ENCODE results near the gene ASB1.

The ASB1 gene

GRCh38 chr2:238461051-238461450 lies 34.3 kb downstream of the ASB1 start:
- Mint-ChIP-seq H3K4me3 (no peak overlapping the region), H3K4me1 (peaks cover 7% of the 10 kb centered on the region), H3K27me3 (no peaks in the 10 kb centered on the region), H3K36me3 (peaks cover 3% of the 10 kb centered on the region), H3K27ac (no peak overlapping the region), H3K9me3 (peaks cover 8% of the 10 kb centered on the region)
- ATAC-seq = no peak

GRCh38 chr2:238461491-238461890 lies 34.8 kb downstream of the ASB1 start:
- Mint-ChIP-seq H3K36me3 (peaks cover 8% of the 10 kb centered on the region), H3K4me3 (no peak overlapping the region), H3K27me3 (no peaks in the 10 kb centered on the region), H3K27ac (no peak overlapping the region), H3K4me1 (peaks cover 7% of the 10 kb centered on the region), H3K9me3 (peaks cover 4% of the 10 kb centered on the region)
- no peak for ATAC-seq

DNA sequence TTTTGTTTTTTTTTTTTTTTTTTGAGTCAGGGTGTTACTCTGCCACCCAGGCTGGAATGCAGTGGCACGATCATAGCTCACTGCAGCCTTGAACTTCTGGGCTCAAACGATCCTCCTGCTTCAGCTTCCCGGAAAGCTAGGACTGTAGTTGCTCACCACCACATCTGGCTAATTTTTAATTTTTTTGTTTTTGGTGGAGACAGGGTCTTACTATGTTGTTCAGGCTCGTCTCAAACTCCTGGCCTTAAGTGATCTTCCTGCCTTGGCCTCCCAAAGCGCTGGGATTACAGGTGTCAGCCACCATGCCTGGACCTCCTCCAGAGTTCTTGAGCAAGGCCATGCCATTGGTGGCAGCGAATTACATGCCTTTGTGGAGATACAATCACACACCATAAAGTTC lies 35.2 kb downstream of the ASB1 start:
- peaks cover 7% of the 10 kb centered on the region for H3K4me1 Mint-ChIP-seq
- H3K4me3 Mint-ChIP-seq = no peak overlapping the region
- no peak overlapping the region for H3K27ac Mint-ChIP-seq
- no peaks in the 10 kb centered on the region for H3K9me3 Mint-ChIP-seq
- peaks cover 9% of the 10 kb centered on the region for H3K36me3 Mint-ChIP-seq
- no peaks in the 10 kb centered on the region for H3K27me3 Mint-ChIP-seq
- ATAC-seq = no peak

DNA sequence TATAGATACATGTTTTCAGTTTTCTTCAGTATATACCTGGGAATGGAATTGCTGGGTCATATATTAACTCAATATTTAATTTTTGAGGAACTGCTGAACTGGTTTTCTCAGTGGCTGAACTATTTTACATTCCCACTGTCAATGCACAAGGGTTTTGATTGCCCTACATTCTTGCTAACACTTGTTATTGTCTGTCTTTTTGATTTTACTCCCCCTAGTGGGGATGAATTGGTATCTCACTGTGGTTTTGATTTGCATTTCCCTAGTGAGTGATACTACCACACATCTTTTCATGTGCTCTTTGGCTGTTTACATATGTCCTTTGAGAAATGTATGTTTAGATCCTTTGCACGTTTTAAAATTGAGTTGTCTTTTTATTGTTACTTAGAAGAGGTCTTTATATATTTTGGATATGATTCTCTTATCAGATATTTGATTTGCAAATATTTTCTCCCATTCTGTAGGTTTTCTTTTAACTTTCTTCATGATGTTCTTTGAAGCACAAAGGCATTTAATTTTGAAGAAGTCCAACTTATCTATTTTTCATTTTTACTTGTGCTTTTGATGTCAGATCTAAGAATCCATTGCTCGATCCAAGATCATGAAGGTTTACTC lies 36.2 kb downstream of the ASB1 start:
- ATAC-seq = no peak
- H3K36me3 Mint-ChIP-seq = peaks cover 9% of the 10 kb centered on the region
- peaks cover 7% of the 10 kb centered on the region for H3K4me1 Mint-ChIP-seq
- no peaks in the 10 kb centered on the region for H3K27me3 Mint-ChIP-seq
- no peaks in the 10 kb centered on the region for H3K9me3 Mint-ChIP-seq
- no peak overlapping the region for H3K27ac Mint-ChIP-seq
- H3K4me3 Mint-ChIP-seq = no peak overlapping the region

DNA sequence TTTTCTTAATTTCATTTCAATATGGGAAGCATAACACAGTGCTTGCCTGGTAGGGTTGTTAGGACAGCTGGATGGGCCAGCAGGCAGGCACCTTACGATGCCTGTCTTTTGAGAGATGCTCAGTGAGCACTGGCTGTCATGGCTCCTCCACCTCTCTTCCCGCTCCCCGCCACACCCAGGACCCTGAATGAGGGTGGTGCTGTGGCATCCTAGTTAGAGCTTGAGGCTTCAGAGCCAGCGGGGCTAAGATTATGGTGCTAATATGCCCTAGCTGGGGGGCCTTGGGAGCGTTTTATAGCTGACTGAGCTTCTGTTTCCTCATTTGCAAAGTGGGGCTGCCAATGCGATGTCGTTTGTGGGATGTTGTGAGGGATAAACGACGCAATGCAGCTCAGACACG lies 37.7 kb downstream of the ASB1 start:
- H3K4me3 Mint-ChIP-seq = no peak overlapping the region
- peaks cover 7% of the 10 kb centered on the region for H3K4me1 Mint-ChIP-seq
- H3K27me3 Mint-ChIP-seq = no peaks in the 10 kb centered on the region
- H3K36me3 Mint-ChIP-seq = peaks cover 20% of the 10 kb centered on the region
- no peak overlapping the region for H3K27ac Mint-ChIP-seq
- ATAC-seq = no peak
- H3K9me3 Mint-ChIP-seq = peaks cover 6% of the 10 kb centered on the region

- H3K36me3 Mint-ChIP-seq = peaks cover 29% of the 10 kb centered on the region
- peaks cover 7% of the 10 kb centered on the region for H3K4me1 Mint-ChIP-seq
- peaks cover 10% of the 10 kb centered on the region for H3K9me3 Mint-ChIP-seq
- no peak for ATAC-seq
- H3K4me3 Mint-ChIP-seq = no peak overlapping the region
- no peaks in the 10 kb centered on the region for H3K27me3 Mint-ChIP-seq
- H3K27ac Mint-ChIP-seq = no peak overlapping the region
Observed at GRCh38 chr2:238465487-238466242, 38.9 kb downstream of the ASB1 start.

GRCh38 chr2:238466243-238466756 lies 39.6 kb downstream of the ASB1 start:
- ATAC-seq = no peak
- Mint-ChIP-seq H3K27me3 (no peaks in the 10 kb centered on the region), H3K4me1 (peaks cover 7% of the 10 kb centered on the region), H3K27ac (no peak overlapping the region), H3K9me3 (peaks cover 11% of the 10 kb centered on the region), H3K36me3 (peaks cover 31% of the 10 kb centered on the region), H3K4me3 (no peak overlapping the region)

- peaks cover 7% of the 10 kb centered on the region for H3K4me1 Mint-ChIP-seq
- no peak for ATAC-seq
- no peak overlapping the region for H3K27ac Mint-ChIP-seq
- no peak overlapping the region for H3K4me3 Mint-ChIP-seq
- no peaks in the 10 kb centered on the region for H3K27me3 Mint-ChIP-seq
- peaks cover 36% of the 10 kb centered on the region for H3K36me3 Mint-ChIP-seq
- peaks cover 13% of the 10 kb centered on the region for H3K9me3 Mint-ChIP-seq
Observed at GRCh38 chr2:238467062-238467461, 40.3 kb downstream of the ASB1 start.

DNA sequence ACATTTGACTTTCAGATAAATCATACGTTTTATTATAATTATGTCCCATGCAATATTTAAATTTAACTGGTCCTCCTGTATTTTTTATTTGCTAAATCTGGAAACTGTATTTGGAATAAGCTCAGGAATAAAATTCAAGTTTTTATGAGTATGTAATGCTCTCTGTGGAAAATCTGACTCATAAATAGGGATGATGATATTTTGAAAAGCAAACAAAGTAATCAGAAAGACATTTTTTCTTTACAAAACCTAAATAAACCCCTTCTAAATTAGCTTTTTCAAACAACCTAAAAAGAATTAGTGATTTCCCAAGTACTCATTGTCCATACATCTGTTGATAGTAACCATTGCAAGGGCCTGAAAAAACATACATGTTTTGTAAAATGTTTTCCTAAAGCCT lies 41.1 kb downstream of the ASB1 start:
- no peak overlapping the region for H3K27ac Mint-ChIP-seq
- H3K36me3 Mint-ChIP-seq = peaks cover 44% of the 10 kb centered on the region
- H3K27me3 Mint-ChIP-seq = no peaks in the 10 kb centered on the region
- peaks cover 7% of the 10 kb centered on the region for H3K4me1 Mint-ChIP-seq
- H3K9me3 Mint-ChIP-seq = peaks cover 18% of the 10 kb centered on the region
- no peak overlapping the region for H3K4me3 Mint-ChIP-seq
- no peak for ATAC-seq

DNA sequence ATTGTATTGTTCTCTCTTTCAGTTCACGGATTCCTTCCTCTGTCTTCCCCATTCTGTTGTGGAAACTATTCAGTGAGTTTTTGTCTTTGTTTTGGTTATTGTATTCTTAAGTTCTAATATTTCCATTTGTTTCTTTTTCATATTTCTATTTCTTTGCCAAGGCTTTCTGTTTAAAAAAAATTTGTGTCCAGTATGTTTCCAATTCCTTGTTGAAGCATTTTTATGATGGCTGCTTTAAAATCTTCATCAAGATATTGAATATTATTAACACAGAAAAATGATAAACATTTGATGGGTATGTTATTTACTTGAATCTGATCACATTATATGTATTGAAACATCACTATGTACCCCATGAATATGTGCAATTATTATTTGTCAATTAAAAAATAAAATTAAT lies 42.4 kb downstream of the ASB1 start:
- H3K27ac Mint-ChIP-seq = no peak overlapping the region
- no peak for ATAC-seq
- no peaks in the 10 kb centered on the region for H3K4me1 Mint-ChIP-seq
- no peaks in the 10 kb centered on the region for H3K27me3 Mint-ChIP-seq
- H3K9me3 Mint-ChIP-seq = peaks cover 20% of the 10 kb centered on the region
- peaks cover 57% of the 10 kb centered on the region for H3K36me3 Mint-ChIP-seq
- H3K4me3 Mint-ChIP-seq = no peak overlapping the region

DNA sequence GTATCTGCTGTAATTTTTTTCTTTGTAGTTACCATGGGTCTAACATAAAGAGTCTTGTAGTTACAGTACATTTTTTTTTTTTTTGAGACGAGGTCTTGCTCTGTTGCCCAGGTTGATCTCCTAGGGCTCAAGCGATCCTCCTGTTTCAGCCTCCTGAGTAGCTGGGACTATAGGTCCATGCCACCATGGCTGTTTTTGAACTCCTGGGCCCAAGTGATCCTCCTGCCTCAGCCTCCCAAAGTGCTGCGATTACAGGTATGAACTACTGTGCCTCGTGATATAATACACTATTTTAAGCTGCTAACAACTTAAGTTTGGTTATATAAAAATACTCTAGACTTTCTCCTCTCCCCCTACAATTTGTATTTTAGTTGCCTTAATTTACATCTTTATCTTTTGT lies 46.3 kb downstream of the ASB1 start:
- peaks cover 72% of the 10 kb centered on the region for H3K36me3 Mint-ChIP-seq
- H3K27ac Mint-ChIP-seq = no peak overlapping the region
- H3K4me3 Mint-ChIP-seq = no peak overlapping the region
- H3K9me3 Mint-ChIP-seq = peaks cover 31% of the 10 kb centered on the region
- H3K4me1 Mint-ChIP-seq = no peaks in the 10 kb centered on the region
- H3K27me3 Mint-ChIP-seq = no peaks in the 10 kb centered on the region
- ATAC-seq = no peak

DNA sequence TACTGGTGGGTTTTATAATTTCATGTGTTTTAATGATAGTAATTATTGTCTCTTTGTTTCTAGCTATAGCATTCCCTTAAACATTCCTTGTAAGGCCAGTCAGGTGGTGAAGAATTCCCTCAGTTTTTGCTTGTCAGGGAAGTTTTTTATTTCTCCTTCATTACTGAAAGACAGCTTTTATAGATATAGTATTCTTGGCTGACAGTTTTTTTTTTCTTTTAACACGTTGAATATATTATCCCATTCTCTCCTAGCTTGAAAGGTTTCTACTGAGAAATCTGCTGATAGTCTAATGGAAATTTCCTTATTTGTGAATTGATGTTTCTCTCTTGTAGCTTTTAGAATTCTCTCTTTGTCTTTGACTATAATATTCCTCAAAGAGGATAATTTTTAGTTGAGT lies 46.8 kb downstream of the ASB1 start:
- ATAC-seq = no peak
- no peaks in the 10 kb centered on the region for H3K27me3 Mint-ChIP-seq
- no peaks in the 10 kb centered on the region for H3K4me1 Mint-ChIP-seq
- H3K4me3 Mint-ChIP-seq = no peak overlapping the region
- no peak overlapping the region for H3K27ac Mint-ChIP-seq
- peaks cover 35% of the 10 kb centered on the region for H3K9me3 Mint-ChIP-seq
- H3K36me3 Mint-ChIP-seq = peaks cover 74% of the 10 kb centered on the region

- H3K9me3 Mint-ChIP-seq = peaks cover 30% of the 10 kb centered on the region
- H3K4me3 Mint-ChIP-seq = no peak overlapping the region
- ATAC-seq = no peak
- peaks cover 75% of the 10 kb centered on the region for H3K36me3 Mint-ChIP-seq
- H3K4me1 Mint-ChIP-seq = no peaks in the 10 kb centered on the region
- no peaks in the 10 kb centered on the region for H3K27me3 Mint-ChIP-seq
- H3K27ac Mint-ChIP-seq = no peak overlapping the region
Observed at GRCh38 chr2:238475034-238475433, 48.3 kb downstream of the ASB1 start.

- Mint-ChIP-seq H3K27ac (no peak overlapping the region), H3K27me3 (no peaks in the 10 kb centered on the region), H3K36me3 (peaks cover 72% of the 10 kb centered on the region), H3K4me3 (no peak overlapping the region), H3K4me1 (no peaks in the 10 kb centered on the region), H3K9me3 (peaks cover 33% of the 10 kb centered on the region)
- no peak for ATAC-seq
Observed at GRCh38 chr2:238475566-238475965, 48.8 kb downstream of the ASB1 start.

- H3K4me1 Mint-ChIP-seq = no peaks in the 10 kb centered on the region
- H3K36me3 Mint-ChIP-seq = peaks cover 71% of the 10 kb centered on the region
- no peak overlapping the region for H3K4me3 Mint-ChIP-seq
- H3K27ac Mint-ChIP-seq = no peak overlapping the region
- peaks cover 32% of the 10 kb centered on the region for H3K9me3 Mint-ChIP-seq
- H3K27me3 Mint-ChIP-seq = no peaks in the 10 kb centered on the region
- ATAC-seq = no peak
Observed at GRCh38 chr2:238476258-238476657, 49.5 kb downstream of the ASB1 start.

DNA sequence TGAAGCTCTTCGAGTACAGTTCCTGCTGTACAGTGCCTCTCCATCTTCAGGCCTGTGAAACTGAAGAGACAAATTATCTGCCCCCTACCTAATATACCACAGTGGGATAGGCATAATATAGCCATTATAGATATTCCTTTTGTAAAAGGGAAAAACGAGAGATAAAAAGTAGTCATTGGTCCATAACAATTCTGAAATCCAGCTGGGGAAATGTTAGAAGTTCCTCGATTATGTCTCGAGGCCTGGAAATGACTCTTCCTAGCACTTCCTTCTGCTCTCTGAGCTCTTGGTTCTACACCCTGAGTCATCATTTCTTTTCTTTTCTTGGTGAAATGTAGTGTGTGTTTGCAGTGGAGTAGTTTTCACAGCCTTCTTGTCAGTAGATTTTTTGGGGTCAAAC lies 51.5 kb downstream of the ASB1 start:
- Mint-ChIP-seq H3K27ac (no peak overlapping the region), H3K27me3 (no peaks in the 10 kb centered on the region), H3K36me3 (peaks cover 54% of the 10 kb centered on the region), H3K4me3 (no peak overlapping the region), H3K4me1 (no peaks in the 10 kb centered on the region), H3K9me3 (peaks cover 23% of the 10 kb centered on the region)
- no peak for ATAC-seq

Data from stimulated activated memory B cell treated with anti-CD40 and anti-IgM and Interleukin-4, amounts not matched to agents 10 μg/mL and 1 μg/mL and 100 μg/mL, for 72 hours (primary cell).